Keratinocyte (primary cell): ENCODE measurements around the gene LYL1. TPM values are rescaled to one million over a fixed set of nuclear protein-coding genes. Genes with fewer than 3 reads are reported as not detected.

Experiments
- DNase-seq: peaks from one replicate; pipeline ENCODE4 v3.0.0-alpha.2; 2011; ENCODE audit warnings: low read depth, missing footprints, low spot score
- FAIRE-seq: peaks from 2 replicates; lab custom pipeline; 2011; peaks lifted over from hg19 to GRCh38; lab: Jason Lieb, UNC
- H2AFZ ChIP-seq: 2 replicates; pipeline ENCODE4 v1.6.0; 2012; ENCODE audit warnings: low read length, control low read depth, inconsistent platforms; ENCODE audit not compliant: control insufficient read depth
- H3K27ac ChIP-seq: 2 replicates; pipeline ENCODE4 v1.5.1; 2011; ENCODE audit warnings: low read length; ENCODE audit not compliant: control insufficient read depth, insufficient read depth
- H3K27me3 ChIP-seq: 3 replicates; pipeline ENCODE4 v1.6.0; 2011; ENCODE audit warnings: low read length; ENCODE audit not compliant: control insufficient read depth, insufficient read depth; ENCODE audit errors: extremely low read depth
- H3K36me3 ChIP-seq, 2 experiments: 2 replicates in 1 of 2; 3 replicates in 1 of 2; pipeline ENCODE4 v1.5.1; 2011; ENCODE audit warnings: low read length in 2 of 2, mild to moderate bottlenecking in 1 of 2; ENCODE audit not compliant: control insufficient read depth in 2 of 2, insufficient read depth in 2 of 2; ENCODE audit errors: extremely low read depth in 1 of 2
- H3K4me1 ChIP-seq: 3 replicates; pipeline ENCODE4 v1.5.1; 2011; ENCODE audit warnings: low read length; ENCODE audit not compliant: control insufficient read depth, insufficient read depth; ENCODE audit errors: extremely low read depth
- H3K4me2 ChIP-seq: 3 replicates; pipeline ENCODE4 v1.6.0; 2011; ENCODE audit warnings: low read depth, low read length; ENCODE audit not compliant: control insufficient read depth, insufficient read depth; ENCODE audit errors: extremely low read depth
- H3K4me3 ChIP-seq, 3 experiments: fragments of 200-600 bp in 1 of 3; sonication (generic) in 1 of 3; 2 replicates in 2 of 3; 3 replicates in 1 of 3; pipeline ENCODE4 v1.5.1; 2011 to 2016; ENCODE audit warnings: low read length in 3 of 3, mild to moderate bottlenecking in 3 of 3, control low read depth in 2 of 3, inconsistent platforms in 1 of 3, low read depth in 1 of 3, mixed read lengths in 1 of 3, mixed run types in 1 of 3, moderate library complexity in 1 of 3; ENCODE audit not compliant: control insufficient read depth in 2 of 3, insufficient read depth in 2 of 3; ENCODE audit errors: extremely low read depth in 1 of 3
- H3K79me2 ChIP-seq: 2 replicates; pipeline ENCODE4 v1.6.0; 2012; ENCODE audit warnings: low read length; ENCODE audit not compliant: control insufficient read depth, insufficient read depth
- H3K9ac ChIP-seq: 3 replicates; pipeline ENCODE4 v1.6.0; 2011; ENCODE audit warnings: low read length; ENCODE audit not compliant: control insufficient read depth, insufficient read depth; ENCODE audit errors: extremely low read depth
- H3K9me1 ChIP-seq: 3 replicates; pipeline ENCODE4 v1.6.0; 2011; ENCODE audit warnings: low read length; ENCODE audit not compliant: control insufficient read depth, insufficient read depth; ENCODE audit errors: extremely low read depth
- H3K9me3 ChIP-seq: 2 replicates; pipeline ENCODE4 v1.5.1; 2012; ENCODE audit warnings: low read depth, low read length; ENCODE audit not compliant: control insufficient read depth
- H4K20me1 ChIP-seq: 3 replicates; pipeline ENCODE4 v1.6.0; 2011; ENCODE audit warnings: low read length; ENCODE audit not compliant: control insufficient read depth, insufficient read depth; ENCODE audit errors: extremely low read depth
- EZH2 ChIP-seq: IDR thresholded peaks from one replicate; pipeline ENCODE4 v1.6.1; 2012; ENCODE audit warnings: inconsistent platforms, mild to moderate bottlenecking, low read length, moderate library complexity
- dilution Hi-C: fragments of 300-500 bp; cut with MboI; formaldehyde crosslinking; loops from one replicate; pipeline ENCODE4 v1.7.0; 2020; ENCODE audit warnings: low sequenced_read_pairs; ENCODE audit not compliant: extremely low pct_ligation_motif_present
- polyA plus RNA-seq, 5 experiments: library from polyadenylated mRNA; depleted of rRNA in 3 of 5; stranded (reverse) in 3 of 5; stranded (forward) in 1 of 5; unstranded in 1 of 5; fragments of >200 nt; gene quantifications; 1 replicate in 1 of 5; 2 replicates in 3 of 5; 3 replicates in 1 of 5; pipeline versions ENCODE4 v1.2.1 to v1.2.3, GENCODE V29; 2011 to 2012; ENCODE audit warnings: missing spikeins in 2 of 5, low read depth in 1 of 5, low replicate concordance in 1 of 5
- TF ChIP-seq, protein P1 (sequence below), 3 experiments: IDR thresholded peaks in 1 of 3; conservative IDR thresholded peaks in 1 of 3; optimal IDR thresholded peaks in 1 of 3; 2 replicates in 2 of 3; 3 replicates in 1 of 3; pipeline versions ENCODE3 to v1.5.1; 2011; ENCODE audit warnings: low read length in 3 of 3, mild to moderate bottlenecking in 3 of 3, moderate library complexity in 2 of 3, control low read depth in 1 of 3, inconsistent platforms in 1 of 3; ENCODE audit not compliant: insufficient read depth in 2 of 3; ENCODE audit errors: extremely low read depth in 1 of 3

LYL1 gene
- polyA plus RNA-seq, 1 donor (not counting 4 experiments of a cell fraction or from before 2014, with no cell fraction given), result 0.07 TPM

DNA sequence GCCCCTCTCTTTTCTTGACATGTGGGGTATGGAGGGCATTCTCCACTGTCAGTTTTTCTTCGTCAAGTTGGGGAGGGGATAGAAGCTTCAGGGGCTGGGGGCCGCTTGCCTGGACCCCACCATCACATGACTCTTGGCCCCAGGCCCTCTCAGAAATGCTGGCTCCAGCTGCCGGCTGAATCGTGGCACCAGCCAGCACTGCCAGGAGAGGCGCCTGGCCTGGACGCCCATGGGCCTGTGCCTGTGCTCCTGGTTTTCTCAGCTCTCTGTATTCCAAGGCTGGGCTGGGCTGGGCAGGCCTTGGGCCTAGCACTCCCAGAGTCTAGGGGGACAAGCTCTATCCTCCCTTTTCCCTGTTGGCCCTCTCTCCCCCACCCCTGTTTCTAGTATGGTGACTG is 38.6 kb downstream of the LYL1 start:
- TF ChIP-seq, protein P1, sequence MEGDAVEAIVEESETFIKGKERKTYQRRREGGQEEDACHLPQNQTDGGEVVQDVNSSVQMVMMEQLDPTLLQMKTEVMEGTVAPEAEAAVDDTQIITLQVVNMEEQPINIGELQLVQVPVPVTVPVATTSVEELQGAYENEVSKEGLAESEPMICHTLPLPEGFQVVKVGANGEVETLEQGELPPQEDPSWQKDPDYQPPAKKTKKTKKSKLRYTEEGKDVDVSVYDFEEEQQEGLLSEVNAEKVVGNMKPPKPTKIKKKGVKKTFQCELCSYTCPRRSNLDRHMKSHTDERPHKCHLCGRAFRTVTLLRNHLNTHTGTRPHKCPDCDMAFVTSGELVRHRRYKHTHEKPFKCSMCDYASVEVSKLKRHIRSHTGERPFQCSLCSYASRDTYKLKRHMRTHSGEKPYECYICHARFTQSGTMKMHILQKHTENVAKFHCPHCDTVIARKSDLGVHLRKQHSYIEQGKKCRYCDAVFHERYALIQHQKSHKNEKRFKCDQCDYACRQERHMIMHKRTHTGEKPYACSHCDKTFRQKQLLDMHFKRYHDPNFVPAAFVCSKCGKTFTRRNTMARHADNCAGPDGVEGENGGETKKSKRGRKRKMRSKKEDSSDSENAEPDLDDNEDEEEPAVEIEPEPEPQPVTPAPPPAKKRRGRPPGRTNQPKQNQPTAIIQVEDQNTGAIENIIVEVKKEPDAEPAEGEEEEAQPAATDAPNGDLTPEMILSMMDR (optimal IDR thresholded peaks at IDR 0.05 in 1 of 3, IDR thresholded peaks at IDR 0.05 in 1 of 3, conservative IDR thresholded peaks at IDR 0.05 in 1 of 3; ENCODE audit: extremely low read depth in 1 of 3, insufficient read depth in 2 of 3, low read length in 3 of 3), result no peak
- no peak for TF ChIP-seq EZH2

DNA sequence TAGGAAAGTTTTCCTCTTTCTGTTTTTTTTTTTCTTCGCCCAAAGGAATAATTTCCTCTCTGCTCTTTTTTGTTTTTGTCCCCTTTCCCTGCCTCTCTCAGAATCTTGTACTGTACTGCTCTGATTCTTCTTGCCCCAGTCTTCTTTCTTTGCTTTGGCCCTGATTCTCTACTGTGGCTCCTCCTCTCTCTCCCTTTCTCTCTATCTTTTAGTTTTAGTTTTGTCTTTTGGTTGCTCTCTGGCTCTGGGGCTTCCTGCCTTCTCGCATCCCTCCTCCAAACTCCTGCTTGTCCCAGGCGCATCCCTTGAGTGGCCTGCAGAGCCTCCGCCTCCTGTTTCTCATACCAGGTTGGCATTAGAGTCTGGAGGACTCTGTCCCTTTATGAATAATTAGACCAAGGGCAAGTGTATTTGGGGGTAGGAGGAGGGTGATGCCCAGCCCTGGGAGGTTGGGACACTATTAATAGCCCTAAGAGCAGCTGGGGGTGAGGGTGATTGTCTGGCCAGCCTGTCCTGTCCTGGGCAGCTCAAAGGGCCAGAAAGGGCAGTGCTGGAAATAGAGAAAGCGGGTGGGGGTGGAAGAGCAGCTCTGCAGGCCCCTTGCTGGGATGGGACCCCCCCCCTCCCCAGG is 39.1 kb downstream of the LYL1 start:
- Histone ChIP-seq H3K9ac (no peak overlapping the region), H3K27me3 (no peaks in the 10 kb centered on the region), H3K9me3 (no peaks in the 10 kb centered on the region), H3K4me1 (peaks cover 20% of the 10 kb centered on the region), H3K9me1 (no peaks in the 10 kb centered on the region), H2AFZ (no peak overlapping the region), H4K20me1 (no peaks in the 10 kb centered on the region), H3K79me2 (peaks cover 34% of the 10 kb centered on the region), H3K4me2 (no peak overlapping the region), H3K36me3 (peaks cover 0 to 2% of the 10 kb centered on the region in 2 experiments), H3K4me3 (no peak overlapping the region), H3K27ac (no peak overlapping the region)
- TF ChIP-seq, protein P1 (optimal IDR thresholded peaks at IDR 0.05 in 1 of 3, IDR thresholded peaks at IDR 0.05 in 1 of 3, conservative IDR thresholded peaks at IDR 0.05 in 1 of 3; ENCODE audit: extremely low read depth in 1 of 3, insufficient read depth in 2 of 3, low read length in 3 of 3), result no peak
- no peak for TF ChIP-seq EZH2
- DNase-seq, result no peak
- FAIRE-seq, result no peak
- dilution Hi-C loops, result no loop called here

More for the DNA sequence above, 38.6 kb downstream of the LYL1 start:
- H3K4me3 ChIP-seq, result no peak overlapping the region
- H3K27ac ChIP-seq, result no peak overlapping the region
- peaks cover 20% of the 10 kb centered on the region for H3K4me1 ChIP-seq
- no peak for FAIRE-seq
- H3K27me3 ChIP-seq, result no peaks in the 10 kb centered on the region
- H3K9ac ChIP-seq, result no peak overlapping the region
- dilution Hi-C loops, result no loop called here
- H4K20me1 ChIP-seq, result no peaks in the 10 kb centered on the region
- H3K9me3 ChIP-seq, result no peaks in the 10 kb centered on the region
- no peak overlapping the region for H2AFZ ChIP-seq
- no peak overlapping the region for H3K4me2 ChIP-seq
- H3K36me3 ChIP-seq, result peaks cover 0 to 2% of the 10 kb centered on the region in 2 experiments
- H3K79me2 ChIP-seq, result peaks cover 34% of the 10 kb centered on the region
- DNase-seq, result no peak
- no peaks in the 10 kb centered on the region for H3K9me1 ChIP-seq
